Liver (tissue), 9 donors: ENCODE results near the gene PLCXD3. TPM values are rescaled to one million over a fixed set of nuclear protein-coding genes. Genes with fewer than 3 reads are reported as not detected.

Experiments
- DNase-seq: peaks from one replicate; pipeline ENCODE4 v3.0.0-alpha.2; 2017; ENCODE audit warnings: low spot score
- H3K27ac ChIP-seq, 2 donors: one replicate each; pipeline ENCODE4 v1.7.0; 2013; ENCODE audit warnings: inconsistent platforms in 2 of 2, low read length in 2 of 2, control low read depth in 1 of 2, low read depth in 1 of 2, mild to moderate bottlenecking in 1 of 2
- H3K27me3 ChIP-seq, 4 donors: one replicate each; pipeline versions ENCODE4 v1.6.1 to v1.7.0; 2013; ENCODE audit warnings: low read length in 3 of 4, inconsistent platforms in 1 of 4, mild to moderate bottlenecking in 1 of 4, moderate library complexity in 1 of 4; ENCODE audit not compliant: control insufficient read depth in 4 of 4, insufficient read depth in 4 of 4
- H3K36me3 ChIP-seq, 4 donors: one replicate each; pipeline versions ENCODE4 v1.6.1 to v1.7.0; 2013; ENCODE audit warnings: low read length in 3 of 4, mild to moderate bottlenecking in 3 of 4, low read depth in 1 of 4, moderate library complexity in 1 of 4; ENCODE audit not compliant: control insufficient read depth in 4 of 4, insufficient read depth in 3 of 4
- H3K4me1 ChIP-seq, 4 donors: one replicate each; pipeline versions ENCODE4 v1.6.1 to v1.7.0; 2013; ENCODE audit warnings: low read length in 3 of 4, mild to moderate bottlenecking in 3 of 4, moderate library complexity in 1 of 4; ENCODE audit not compliant: control insufficient read depth in 4 of 4, insufficient read depth in 4 of 4
- H3K4me3 ChIP-seq, 3 donors: one replicate each; pipeline versions ENCODE4 v1.6.1 to v1.7.0; 2013; ENCODE audit warnings: low read length in 3 of 3, control low read depth in 1 of 3, low read depth in 1 of 3, mild to moderate bottlenecking in 1 of 3
- H3K9ac ChIP-seq, 2 donors: one replicate each; pipeline ENCODE4 v1.7.0; 2013; ENCODE audit warnings: low read length in 2 of 2, mild to moderate bottlenecking in 2 of 2, moderate library complexity in 2 of 2, control low read depth in 1 of 2, low read depth in 1 of 2
- H3K9me3 ChIP-seq, 4 donors: one replicate each; pipeline versions ENCODE4 v1.6.1 to v1.7.0; 2013; ENCODE audit warnings: low read length in 3 of 4; ENCODE audit not compliant: control insufficient read depth in 4 of 4
- EGR1 ChIP-seq, 2 donors: IDR thresholded peaks; 2 replicates each; pipeline ENCODE4 v1.6.1; 2016 to 2018; ENCODE audit warnings: antibody characterized with exemption in 2 of 2, low read depth in 2 of 2
- FOXA1 ChIP-seq: IDR thresholded peaks from 2 replicates; pipeline ENCODE4 v1.6.1; 2016; ENCODE audit warnings: antibody characterized with exemption
- FOXA2 ChIP-seq: IDR thresholded peaks from 2 replicates; pipeline ENCODE4 v1.6.1; 2016; ENCODE audit warnings: antibody characterized with exemption
- GABPA ChIP-seq, 2 donors: IDR thresholded peaks in 1 of 2; conservative IDR thresholded peaks in 1 of 2; 2 replicates each; pipeline ENCODE4 v1.6.1; 2016; ENCODE audit warnings: antibody characterized with exemption in 2 of 2, mild to moderate bottlenecking in 1 of 2, moderate library complexity in 1 of 2
- HNF4A ChIP-seq, 2 donors: conservative IDR thresholded peaks; 2 replicates each; pipeline ENCODE4 v1.6.1; 2016; ENCODE audit warnings: antibody characterized with exemption in 2 of 2, mild to moderate bottlenecking in 2 of 2
- HNF4G ChIP-seq: IDR thresholded peaks from 2 replicates; pipeline ENCODE4 v1.6.1; 2016; ENCODE audit warnings: antibody characterized with exemption
- JUND ChIP-seq, 2 donors: IDR thresholded peaks; 2 replicates each; pipeline ENCODE4 v1.6.1; 2016; ENCODE audit warnings: antibody characterized with exemption in 2 of 2
- NR2F2 ChIP-seq: IDR thresholded peaks from 2 replicates; pipeline ENCODE4 v1.6.1; 2016; ENCODE audit warnings: antibody characterized with exemption
- RAD21 ChIP-seq, 2 donors: IDR thresholded peaks; 2 replicates each; pipeline ENCODE4 v1.6.1; 2016; ENCODE audit warnings: antibody characterized with exemption in 2 of 2, mild to moderate bottlenecking in 2 of 2
- RXRA ChIP-seq, 2 donors: IDR thresholded peaks; 2 replicates each; pipeline ENCODE4 v1.6.1; 2017 to 2018; ENCODE audit warnings: antibody characterized with exemption in 2 of 2, mild to moderate bottlenecking in 1 of 2
- SP1 ChIP-seq: IDR thresholded peaks from 2 replicates; pipeline ENCODE4 v1.6.1; 2018; ENCODE audit warnings: antibody characterized with exemption, mild to moderate bottlenecking
- TAF1 ChIP-seq: conservative IDR thresholded peaks from 2 replicates; pipeline ENCODE4 v1.6.1; 2016; ENCODE audit warnings: antibody characterized with exemption, mild to moderate bottlenecking
- YY1 ChIP-seq: IDR thresholded peaks from 2 replicates; pipeline ENCODE4 v1.6.1; 2016; ENCODE audit warnings: antibody characterized with exemption, mild to moderate bottlenecking
- WGBS: extraction: QIAGEN DNeasy Blood & Tissue Kit; methylation state at CpG from one replicate; pipeline ENCODE4 v1.1.7; 2013; 5-methylcytosine and 5-hydroxymethylcytosine counted together
- polyA plus RNA-seq, 2 donors: library from polyadenylated mRNA; stranded (reverse) in 1 of 2; unstranded in 1 of 2; fragments of 200-250 nt in 1 of 2; fragments of >200 nt in 1 of 2; fragmentation: Nextera tagmentation in 1 of 2; extraction: Ambion mirVana in 1 of 2; gene quantifications; one replicate each; pipeline versions ENCODE4 v1.2.1 to v1.2.3, GENCODE V29; 2013 to 2015
- total RNA-seq, 2 donors: library from RNA; depleted of rRNA; stranded (reverse); fragments of >200 nt; gene quantifications; one replicate each; pipeline ENCODE4 v1.2.3, GENCODE V29; 2014
- TF ChIP-seq, protein P1 (sequence below): IDR thresholded peaks from 2 replicates; pipeline ENCODE4 v1.6.1; 2016; ENCODE audit warnings: antibody characterized with exemption
- TF ChIP-seq, protein P2 (sequence below): IDR thresholded peaks from 2 replicates; pipeline ENCODE4 v1.6.1; 2016; ENCODE audit warnings: antibody characterized with exemption, mild to moderate bottlenecking
- TF ChIP-seq, protein P3 (sequence below): IDR thresholded peaks from 2 replicates; pipeline ENCODE4 v1.6.1; 2016; ENCODE audit warnings: antibody characterized with exemption
- TF ChIP-seq, protein P4 (sequence below): IDR thresholded peaks from 2 replicates; pipeline ENCODE4 v1.6.1; 2016; ENCODE audit warnings: antibody characterized with exemption
- TF ChIP-seq, protein P5 (sequence below): fragments of 150-350 bp; IDR thresholded peaks from 2 replicates; pipeline ENCODE4 v1.5.1; 2017; ENCODE audit warnings: improper control_type of control experiment, low read depth, low read length; ENCODE audit not compliant: missing input control
- donor health status: healthy.
- donor health status: healthy.
- donor health status: healthy.
- donor health status: healthy.
- donor health status: healthy.

The PLCXD3 gene
- total and polyA plus RNA-seq, 4 donors = 0.05 to 2.4 (median 0.58) TPM

DNA sequence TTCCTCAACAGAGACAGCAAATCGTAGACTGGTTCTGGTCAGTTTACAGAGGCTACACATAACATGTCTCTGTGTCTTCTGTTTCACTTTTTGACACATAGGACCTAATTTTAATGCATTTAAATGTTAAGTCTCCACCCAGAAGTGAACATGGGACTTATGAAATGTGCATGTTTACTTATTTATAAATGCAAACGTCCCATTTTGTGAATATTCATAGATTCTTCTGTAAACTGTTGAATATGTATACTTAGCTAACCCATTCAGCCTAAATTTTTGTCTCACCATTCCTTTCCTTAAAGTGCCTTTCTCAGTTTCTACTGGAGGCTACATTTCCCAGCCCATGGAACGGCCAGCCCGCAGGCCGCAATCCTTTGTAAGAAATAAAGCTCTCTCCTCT lies 137.2 kb downstream of the PLCXD3 start:
- WGBS = 87% methylated on average over 5 of the region's 5 CpGs
- Histone ChIP-seq H3K9me3 (no peaks in the 10 kb centered on the region), H3K9ac (no peak overlapping the region), H3K36me3 (no peaks in the 10 kb centered on the region), H3K27me3 (no peaks in the 10 kb centered on the region), H3K4me1 (no peaks in the 10 kb centered on the region), H3K27ac (no peak overlapping the region), H3K4me3 (no peak overlapping the region)
- no peak for TF ChIP-seq SP1
- TF ChIP-seq, protein P1, sequence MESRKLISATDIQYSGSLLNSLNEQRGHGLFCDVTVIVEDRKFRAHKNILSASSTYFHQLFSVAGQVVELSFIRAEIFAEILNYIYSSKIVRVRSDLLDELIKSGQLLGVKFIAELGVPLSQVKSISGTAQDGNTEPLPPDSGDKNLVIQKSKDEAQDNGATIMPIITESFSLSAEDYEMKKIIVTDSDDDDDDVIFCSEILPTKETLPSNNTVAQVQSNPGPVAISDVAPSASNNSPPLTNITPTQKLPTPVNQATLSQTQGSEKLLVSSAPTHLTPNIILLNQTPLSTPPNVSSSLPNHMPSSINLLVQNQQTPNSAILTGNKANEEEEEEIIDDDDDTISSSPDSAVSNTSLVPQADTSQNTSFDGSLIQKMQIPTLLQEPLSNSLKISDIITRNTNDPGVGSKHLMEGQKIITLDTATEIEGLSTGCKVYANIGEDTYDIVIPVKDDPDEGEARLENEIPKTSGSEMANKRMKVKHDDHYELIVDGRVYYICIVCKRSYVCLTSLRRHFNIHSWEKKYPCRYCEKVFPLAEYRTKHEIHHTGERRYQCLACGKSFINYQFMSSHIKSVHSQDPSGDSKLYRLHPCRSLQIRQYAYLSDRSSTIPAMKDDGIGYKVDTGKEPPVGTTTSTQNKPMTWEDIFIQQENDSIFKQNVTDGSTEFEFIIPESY = no peak
- no peak for TF ChIP-seq NR2F2
- TF ChIP-seq HNF4G = no peak
- TF ChIP-seq, protein P2, sequence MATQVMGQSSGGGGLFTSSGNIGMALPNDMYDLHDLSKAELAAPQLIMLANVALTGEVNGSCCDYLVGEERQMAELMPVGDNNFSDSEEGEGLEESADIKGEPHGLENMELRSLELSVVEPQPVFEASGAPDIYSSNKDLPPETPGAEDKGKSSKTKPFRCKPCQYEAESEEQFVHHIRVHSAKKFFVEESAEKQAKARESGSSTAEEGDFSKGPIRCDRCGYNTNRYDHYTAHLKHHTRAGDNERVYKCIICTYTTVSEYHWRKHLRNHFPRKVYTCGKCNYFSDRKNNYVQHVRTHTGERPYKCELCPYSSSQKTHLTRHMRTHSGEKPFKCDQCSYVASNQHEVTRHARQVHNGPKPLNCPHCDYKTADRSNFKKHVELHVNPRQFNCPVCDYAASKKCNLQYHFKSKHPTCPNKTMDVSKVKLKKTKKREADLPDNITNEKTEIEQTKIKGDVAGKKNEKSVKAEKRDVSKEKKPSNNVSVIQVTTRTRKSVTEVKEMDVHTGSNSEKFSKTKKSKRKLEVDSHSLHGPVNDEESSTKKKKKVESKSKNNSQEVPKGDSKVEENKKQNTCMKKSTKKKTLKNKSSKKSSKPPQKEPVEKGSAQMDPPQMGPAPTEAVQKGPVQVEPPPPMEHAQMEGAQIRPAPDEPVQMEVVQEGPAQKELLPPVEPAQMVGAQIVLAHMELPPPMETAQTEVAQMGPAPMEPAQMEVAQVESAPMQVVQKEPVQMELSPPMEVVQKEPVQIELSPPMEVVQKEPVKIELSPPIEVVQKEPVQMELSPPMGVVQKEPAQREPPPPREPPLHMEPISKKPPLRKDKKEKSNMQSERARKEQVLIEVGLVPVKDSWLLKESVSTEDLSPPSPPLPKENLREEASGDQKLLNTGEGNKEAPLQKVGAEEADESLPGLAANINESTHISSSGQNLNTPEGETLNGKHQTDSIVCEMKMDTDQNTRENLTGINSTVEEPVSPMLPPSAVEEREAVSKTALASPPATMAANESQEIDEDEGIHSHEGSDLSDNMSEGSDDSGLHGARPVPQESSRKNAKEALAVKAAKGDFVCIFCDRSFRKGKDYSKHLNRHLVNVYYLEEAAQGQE = no peak
- TF ChIP-seq FOXA2 = no peak
- TF ChIP-seq RAD21 (IDR thresholded peaks at IDR 0.05) = no peak
- DNase-seq = no peak

DNA sequence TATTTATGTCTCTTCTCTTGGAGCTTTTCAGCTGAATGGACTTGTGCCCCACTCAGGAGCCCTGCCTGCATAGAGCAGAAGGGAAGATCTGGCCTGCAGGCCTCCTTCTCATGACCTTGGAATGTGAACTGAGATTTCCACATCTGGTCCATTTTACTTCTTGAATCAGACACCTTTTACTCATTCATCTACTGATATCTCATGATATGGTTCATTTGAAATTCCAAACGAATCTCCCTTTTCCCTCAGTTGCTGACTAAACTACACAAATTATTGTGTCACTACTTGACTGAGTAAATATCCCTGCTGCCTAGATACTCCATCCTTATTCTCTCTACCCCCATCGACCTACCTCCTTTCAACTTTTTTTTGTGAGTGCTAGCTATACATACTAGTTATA lies 138.7 kb downstream of the PLCXD3 start:
- Histone ChIP-seq H3K9ac (no peak overlapping the region), H3K4me1 (no peaks in the 10 kb centered on the region), H3K27ac (no peak overlapping the region), H3K36me3 (no peaks in the 10 kb centered on the region), H3K9me3 (no peaks in the 10 kb centered on the region), H3K27me3 (no peaks in the 10 kb centered on the region), H3K4me3 (no peak overlapping the region)
- TF ChIP-seq TAF1 = no peak
- TF ChIP-seq, protein P3, sequence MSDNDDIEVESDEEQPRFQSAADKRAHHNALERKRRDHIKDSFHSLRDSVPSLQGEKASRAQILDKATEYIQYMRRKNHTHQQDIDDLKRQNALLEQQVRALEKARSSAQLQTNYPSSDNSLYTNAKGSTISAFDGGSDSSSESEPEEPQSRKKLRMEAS = no peak
- TF ChIP-seq EGR1 (IDR thresholded peaks at IDR 0.05; ENCODE audit: low read depth in 2 of 2) = no peak
- TF ChIP-seq, protein P1 = no peak
- TF ChIP-seq NR2F2 = no peak
- TF ChIP-seq SP1 = no peak
- TF ChIP-seq FOXA1 = no peak
- no peak for TF ChIP-seq RAD21 (IDR thresholded peaks at IDR 0.05)
- no peak for TF ChIP-seq HNF4A (conservative IDR thresholded peaks at IDR 0.05)
- TF ChIP-seq FOXA2 = no peak
- TF ChIP-seq RXRA (IDR thresholded peaks at IDR 0.05) = no peak
- no peak for TF ChIP-seq YY1
- TF ChIP-seq, protein P4, sequence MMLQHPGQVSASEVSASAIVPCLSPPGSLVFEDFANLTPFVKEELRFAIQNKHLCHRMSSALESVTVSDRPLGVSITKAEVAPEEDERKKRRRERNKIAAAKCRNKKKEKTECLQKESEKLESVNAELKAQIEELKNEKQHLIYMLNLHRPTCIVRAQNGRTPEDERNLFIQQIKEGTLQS = no peak
- TF ChIP-seq, protein P5, sequence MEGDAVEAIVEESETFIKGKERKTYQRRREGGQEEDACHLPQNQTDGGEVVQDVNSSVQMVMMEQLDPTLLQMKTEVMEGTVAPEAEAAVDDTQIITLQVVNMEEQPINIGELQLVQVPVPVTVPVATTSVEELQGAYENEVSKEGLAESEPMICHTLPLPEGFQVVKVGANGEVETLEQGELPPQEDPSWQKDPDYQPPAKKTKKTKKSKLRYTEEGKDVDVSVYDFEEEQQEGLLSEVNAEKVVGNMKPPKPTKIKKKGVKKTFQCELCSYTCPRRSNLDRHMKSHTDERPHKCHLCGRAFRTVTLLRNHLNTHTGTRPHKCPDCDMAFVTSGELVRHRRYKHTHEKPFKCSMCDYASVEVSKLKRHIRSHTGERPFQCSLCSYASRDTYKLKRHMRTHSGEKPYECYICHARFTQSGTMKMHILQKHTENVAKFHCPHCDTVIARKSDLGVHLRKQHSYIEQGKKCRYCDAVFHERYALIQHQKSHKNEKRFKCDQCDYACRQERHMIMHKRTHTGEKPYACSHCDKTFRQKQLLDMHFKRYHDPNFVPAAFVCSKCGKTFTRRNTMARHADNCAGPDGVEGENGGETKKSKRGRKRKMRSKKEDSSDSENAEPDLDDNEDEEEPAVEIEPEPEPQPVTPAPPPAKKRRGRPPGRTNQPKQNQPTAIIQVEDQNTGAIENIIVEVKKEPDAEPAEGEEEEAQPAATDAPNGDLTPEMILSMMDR = no peak
- TF ChIP-seq GABPA (IDR thresholded peaks at IDR 0.05 in 1 of 2, conservative IDR thresholded peaks at IDR 0.05 in 1 of 2) = no peak
- no peak for TF ChIP-seq HNF4G
- no peak for TF ChIP-seq JUND (IDR thresholded peaks at IDR 0.05)
- 52% methylated on average over 2 of the region's 2 CpGs for WGBS
- no peak for DNase-seq
